Nephron (organoid): ENCODE results near the gene PNCK.

Source experiments
- H3K27ac Mint-ChIP-seq, 3 experiments: 2 replicates each; pipeline ENCODE4 v1.8.0; 2020; ENCODE audit warnings: mixed read lengths in 3 of 3, mild to moderate bottlenecking in 2 of 3, moderate library complexity in 1 of 3
- H3K27me3 Mint-ChIP-seq: 2 replicates; pipeline ENCODE4 v1.8.0; 2021; ENCODE audit warnings: low read depth, mild to moderate bottlenecking, moderate library complexity, mixed read lengths
- H3K36me3 Mint-ChIP-seq: 2 replicates; pipeline ENCODE4 v1.8.0; 2020; ENCODE audit warnings: low read depth, mixed read lengths
- H3K4me1 Mint-ChIP-seq: 2 replicates; pipeline ENCODE4 v1.8.0; 2020; ENCODE audit warnings: mixed read lengths
- H3K4me3 Mint-ChIP-seq, 3 experiments: 2 replicates each; pipeline ENCODE4 v1.8.0; 2020; ENCODE audit warnings: mild to moderate bottlenecking in 3 of 3, mixed read lengths in 3 of 3, moderate library complexity in 2 of 3
- H3K9me3 Mint-ChIP-seq: 2 replicates; pipeline ENCODE4 v1.8.0; 2020; ENCODE audit warnings: mixed read lengths
- CTCF ChIP-seq, 3 experiments: fragments of 200-600 bp; sonication (generic); IDR thresholded peaks; one replicate each; pipeline ENCODE4 v1.5.0; 2021; ENCODE audit warnings: antibody characterized with exemption in 3 of 3; ENCODE audit not compliant: unreplicated experiment in 3 of 3

Gene PNCK

GRCh38 chrX:153635788-153636668 is 37.6 kb downstream of the PNCK start:
- Mint-ChIP-seq H3K9me3 (peaks cover 17% of the 10 kb centered on the region), H3K4me1 (peaks cover 19% of the 10 kb centered on the region), H3K36me3 (peaks cover 4% of the 10 kb centered on the region), H3K27me3 (peaks cover under 1% of the 10 kb centered on the region), H3K27ac (no peak overlapping the region), H3K4me3 (no peak overlapping the region)
- peak in 2 of 3 experiments; percentile 12 to 13 for TF ChIP-seq CTCF (IDR thresholded peaks at IDR 0.05; ENCODE audit: unreplicated experiment in 3 of 3)

DNA sequence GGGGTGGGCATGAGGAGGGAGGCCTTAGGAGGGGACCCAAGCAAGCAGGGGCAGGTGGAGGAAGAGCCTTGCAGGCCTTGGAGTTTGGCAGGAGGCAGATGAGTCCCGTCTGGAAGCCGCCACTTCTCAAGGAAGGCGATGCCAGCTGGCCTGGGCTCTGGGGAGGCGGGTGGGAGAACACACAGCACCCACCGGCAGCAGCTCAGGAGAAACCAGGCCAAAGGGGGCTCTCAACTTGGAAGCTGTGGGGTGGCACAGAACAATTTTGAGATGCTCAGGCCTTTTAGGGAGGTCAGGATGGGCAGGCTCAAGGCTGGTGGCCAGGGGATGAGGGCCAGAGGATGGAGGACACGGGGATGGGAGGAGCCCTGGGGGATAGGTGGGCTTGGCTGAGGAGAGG is 38.2 kb downstream of the PNCK start:
- Mint-ChIP-seq H3K27ac (peak overlapping the region in 2 of 3 experiments; percentile 6 to 78), H3K9me3 (peaks cover 18% of the 10 kb centered on the region), H3K4me3 (no peak overlapping the region), H3K4me1 (peaks cover 19% of the 10 kb centered on the region), H3K36me3 (peaks cover 4% of the 10 kb centered on the region), H3K27me3 (no peaks in the 10 kb centered on the region)
- TF ChIP-seq CTCF (IDR thresholded peaks at IDR 0.05; ENCODE audit: unreplicated experiment in 3 of 3), result no peak

DNA sequence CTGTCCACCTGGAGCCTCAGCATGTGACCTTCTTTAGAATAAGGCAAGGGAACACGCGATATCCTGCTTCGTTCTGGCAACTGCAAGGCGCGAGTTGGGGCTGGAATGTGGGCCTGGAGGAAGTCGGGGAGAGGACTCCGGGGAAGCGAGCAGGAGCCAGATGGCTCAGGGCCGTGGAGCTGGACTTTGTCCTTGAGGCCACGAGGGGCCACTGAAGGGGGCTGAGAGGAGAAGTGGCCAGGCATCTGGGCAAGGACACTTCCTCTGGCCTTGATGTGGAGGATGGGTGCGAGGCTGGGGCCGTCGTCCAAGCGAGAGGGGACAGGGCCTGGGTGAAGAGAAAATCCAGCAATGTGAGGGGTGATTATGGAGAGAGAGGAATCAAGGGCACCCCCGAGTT is 38.8 kb downstream of the PNCK start:
- peaks cover 19% of the 10 kb centered on the region for H3K4me1 Mint-ChIP-seq
- H3K4me3 Mint-ChIP-seq, result peak overlapping the region in 1 of 3 experiments; percentile 7
- no peaks in the 10 kb centered on the region for H3K27me3 Mint-ChIP-seq
- H3K36me3 Mint-ChIP-seq, result peaks cover 4% of the 10 kb centered on the region
- peaks cover 20% of the 10 kb centered on the region for H3K9me3 Mint-ChIP-seq
- peak overlapping the region; percentile 6 to 86 (median 78) for H3K27ac Mint-ChIP-seq
- TF ChIP-seq CTCF (IDR thresholded peaks at IDR 0.05; ENCODE audit: unreplicated experiment in 3 of 3), result no peak

DNA sequence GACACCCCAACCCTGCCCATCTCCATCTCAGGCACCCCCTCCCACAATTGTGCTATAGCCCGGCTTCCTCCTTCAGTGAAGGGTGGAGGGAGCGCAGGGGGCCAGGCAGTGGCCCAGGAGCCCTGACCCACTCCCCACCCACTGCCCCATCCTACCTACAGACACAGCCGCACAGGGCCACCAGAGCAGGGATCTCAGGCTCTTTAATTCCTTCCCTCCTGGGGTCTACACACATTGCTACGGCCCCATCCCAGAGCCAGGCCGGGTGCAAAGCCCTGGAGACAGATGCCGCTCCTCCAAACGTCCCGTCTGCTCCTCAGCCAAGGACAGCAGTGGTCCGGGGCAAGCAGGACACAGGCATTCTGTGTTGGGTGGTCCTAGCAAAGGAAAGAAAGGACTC is 39.4 kb downstream of the PNCK start:
- peaks cover 23% of the 10 kb centered on the region for H3K9me3 Mint-ChIP-seq
- peaks cover 4% of the 10 kb centered on the region for H3K36me3 Mint-ChIP-seq
- no peaks in the 10 kb centered on the region for H3K27me3 Mint-ChIP-seq
- no peak overlapping the region for H3K4me3 Mint-ChIP-seq
- no peak for TF ChIP-seq CTCF (IDR thresholded peaks at IDR 0.05; ENCODE audit: unreplicated experiment in 3 of 3)
- peaks cover 19% of the 10 kb centered on the region for H3K4me1 Mint-ChIP-seq
- no peak overlapping the region for H3K27ac Mint-ChIP-seq

- H3K9me3 Mint-ChIP-seq, result peaks cover 25% of the 10 kb centered on the region
- peaks cover 16% of the 10 kb centered on the region for H3K4me1 Mint-ChIP-seq
- no peak overlapping the region for H3K4me3 Mint-ChIP-seq
- no peak overlapping the region for H3K27ac Mint-ChIP-seq
- H3K36me3 Mint-ChIP-seq, result peaks cover 4% of the 10 kb centered on the region
- H3K27me3 Mint-ChIP-seq, result no peaks in the 10 kb centered on the region
- no peak for TF ChIP-seq CTCF (IDR thresholded peaks at IDR 0.05; ENCODE audit: unreplicated experiment in 3 of 3)
Observed at GRCh38 chrX:153633607-153634180, 39.9 kb downstream of the PNCK start.
